ENCODE data around the gene ZNF487. TPM values are rescaled to one million over a fixed set of nuclear protein-coding genes. Genes with fewer than 3 reads are reported as not detected.

Gene ZNF487
- total and polyA plus RNA-seq, 2 of the 13 experiments (the other 11 are each of a cell fraction or from before 2014, with no cell fraction given): 7.4 to 8.8 TPM

DNA sequence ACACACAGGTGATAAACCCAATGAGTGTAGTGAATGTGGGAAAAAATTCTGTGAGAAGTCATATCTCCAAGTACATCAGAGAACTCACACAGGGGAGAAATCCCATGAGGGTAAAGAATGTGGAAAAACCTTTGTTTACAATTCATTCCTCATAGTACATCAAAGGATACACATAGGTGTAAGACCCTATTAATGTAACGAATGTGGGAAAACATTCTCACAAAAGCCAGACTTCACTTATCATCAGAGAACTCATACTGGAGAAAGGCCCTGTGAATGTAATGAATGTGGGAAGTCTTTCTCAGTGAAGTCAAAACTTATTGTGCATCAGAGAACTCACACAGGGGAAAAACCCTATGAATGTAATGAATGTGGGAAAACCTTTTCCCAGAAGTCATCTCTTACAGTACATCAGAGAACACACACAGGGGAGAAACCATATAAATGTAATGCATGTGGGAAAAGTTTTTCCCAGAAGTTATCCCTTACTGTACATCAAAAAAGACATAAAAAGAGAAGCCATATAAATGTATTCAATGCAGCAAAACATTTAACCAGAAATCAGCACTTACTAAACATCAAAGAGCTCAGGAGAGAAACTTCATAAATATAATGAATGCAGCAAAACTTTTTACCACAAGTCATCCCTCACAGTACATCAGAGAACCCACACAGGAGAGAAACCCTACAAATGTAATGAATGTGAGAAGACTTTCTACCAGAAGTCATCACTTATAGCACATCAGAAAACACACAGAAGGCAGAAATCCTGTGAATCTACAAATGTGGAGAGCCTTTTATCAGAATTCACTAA, 87.7 kb downstream of the ZNF487 start:
- Histone ChIP-seq H3K9me3 (ENCODE audit: low read length) (peaks cover 61% of the 10 kb centered on the region), H4K20me1 (ENCODE audit: insufficient read depth, low read length) (no peaks in the 10 kb centered on the region), H3K27me3 (ENCODE audit: control insufficient read depth in 1 of 2, insufficient read depth in 2 of 2, low read length in 2 of 2) (no peaks in the 10 kb centered on the region), H3K4me3 (replicated peaks in 1 of 3; ENCODE audit: insufficient read depth in 1 of 3, low read depth in 2 of 3, low read length in 3 of 3) (no peak overlapping the region), H3K27ac (ENCODE audit: extremely low read length, insufficient read depth, low read length) (no peak overlapping the region), H3K9ac (ENCODE audit: insufficient read depth, low read depth, low read length) (no peak overlapping the region), H3K4me2 (ENCODE audit: low read depth, low read length) (no peak overlapping the region), H2AFZ (ENCODE audit: low read length) (no peak overlapping the region), H3K36me3 (replicated peaks in 1 of 2; ENCODE audit: control insufficient read depth in 1 of 2, insufficient read depth in 2 of 2, low read length in 2 of 2) (no peaks in the 10 kb centered on the region), H3K4me1 (ENCODE audit: insufficient read depth, low read length) (no peaks in the 10 kb centered on the region), H3K79me2 (ENCODE audit: insufficient read depth, low read length) (no peaks in the 10 kb centered on the region)
- in situ Hi-C loops (cut with HindIII; ENCODE audit: extremely low pct_ligation_motif_present, low pct_unique_long_range_greater_than_20kb) (no loop called here), intact Hi-C loops (cut with micrococcal nuclease; ENCODE audit: unreplicated experiment) (no loop called here)
- ChIA-PET POLR2A (no interaction called here), CTCF (ENCODE audit: low intra/inter-chr PET ratio, low total read pairs) (no interaction called here)
- ATAC-seq (no peak), DNase-seq (ENCODE audit: low spot score) (no peak), FAIRE-seq (no peak)
- 0% methylated on average over 1 of the region's 1 CpG for WGBS (ENCODE audit: low lambda C conversion rate)
- no TSS peak for BruUV-seq (replicated peaks)
- TF ChIP-seq ZNF274 (CRISPR knock-in tag; IDR thresholded peaks at IDR 0.05) (peak; percentile 98; the same call in 1 of the 2 replicates), ZNF225 (CRISPR knock-in tag; IDR thresholded peaks at IDR 0.05) (no peak)

Small RNA genes lying within 50 kb of the gene (small RNA-seq; reads per million reads assigned to genes)
- gene RNU7-193P (ENCODE audit: insufficient read depth in 2 of 3, insufficient read length in 3 of 3, low read depth in 2 of 3, low replicate concordance in 1 of 3) (0 to 0.65 (median 0) reads per million in 3 experiments), gene SNORD3J (ENCODE audit: insufficient read depth in 2 of 3, insufficient read length in 3 of 3, low read depth in 2 of 3, low replicate concordance in 1 of 3) (0 reads per million in 3 experiments)

Other genes starting within 250 kb of the ZNF487 start
- gene RASGEF1A, start 170.0 kb upstream of the ZNF487 start, total RNA-seq (2016; rRNA removed; fragmentation: Illumina TruSeq; extraction: Trizol): 0.20 and 0.39 TPM in 2 replicates
- gene RASGEF1A, start 170.0 kb upstream of the ZNF487 start, polyA plus RNA-seq (2011; rRNA removed): 0.14 and 0.41 TPM in 2 replicates
- gene FXYD4, start 65.5 kb upstream of the ZNF487 start, total RNA-seq (2016; rRNA removed; fragmentation: Illumina TruSeq; extraction: Trizol): not detected in 2 replicates
- not detected in 2 replicates for gene FXYD4, start 65.5 kb upstream of the ZNF487 start, polyA plus RNA-seq (2011; rRNA removed)
- 308 and 449 TPM in 2 replicates for gene HNRNPF, start 27.9 kb upstream of the ZNF487 start, total RNA-seq (2016; rRNA removed; fragmentation: Illumina TruSeq; extraction: Trizol)
- 166 and 177 TPM in 2 replicates for gene HNRNPF, start 27.9 kb upstream of the ZNF487 start, polyA plus RNA-seq (2011; rRNA removed)
- not detected in 2 replicates for gene ZNF239, start 137.5 kb downstream of the ZNF487 start, total RNA-seq (2016; rRNA removed; fragmentation: Illumina TruSeq; extraction: Trizol)
- gene ZNF239, start 137.5 kb downstream of the ZNF487 start, polyA plus RNA-seq (2011; rRNA removed): 0.05 TPM in 1 of 2 replicates, not detected in the other
- gene ZNF485, start 169.3 kb downstream of the ZNF487 start, total RNA-seq (2016; rRNA removed; fragmentation: Illumina TruSeq; extraction: Trizol): 3.3 and 3.4 TPM in 2 replicates
- gene ZNF485, start 169.3 kb downstream of the ZNF487 start, polyA plus RNA-seq (2011; rRNA removed): 1.1 and 1.4 TPM in 2 replicates
- gene ZNF32, start 211.8 kb downstream of the ZNF487 start, total RNA-seq (2016; rRNA removed; fragmentation: Illumina TruSeq; extraction: Trizol): 16.9 and 18.0 TPM in 2 replicates
- gene ZNF32, start 211.8 kb downstream of the ZNF487 start, polyA plus RNA-seq (2011; rRNA removed): 12.5 and 12.7 TPM in 2 replicates

Data from HepG2 (cell line).